ENCODE results near the gene CPED1. TPM values are rescaled to one million over a fixed set of nuclear protein-coding genes. Genes with fewer than 3 reads are reported as not detected.

CPED1 gene
- total RNA-seq, 1 experiment from 2014 or later: 0.13 TPM

- Mint-ChIP-seq H3K4me3 (no peak overlapping the region), H3K36me3 (ENCODE audit: insufficient read depth in 1 of 3, low read depth in 3 of 3) (no peaks in the 10 kb centered on the region), H3K27ac (no peak overlapping the region), H3K9me3 (peaks cover 0 to 2% of the 10 kb centered on the region in 2 experiments; a peak in 1 of 5 replicates), H3K27me3 (ENCODE audit: low read depth) (no peaks in the 10 kb centered on the region), H3K4me1 (peaks cover 3 to 17% of the 10 kb centered on the region in 2 experiments; a peak in 2 of 4 replicates)
- Histone ChIP-seq H3K18ac (ENCODE audit: insufficient read length, low read depth, low read length) (no peak overlapping the region), H3K27ac (ENCODE audit: insufficient read length, low read depth, low read length) (no peak overlapping the region), H2BK20ac (ENCODE audit: low read depth, low read length, poor library complexity, severe bottlenecking) (no peak overlapping the region), H4K91ac (ENCODE audit: insufficient read length, low read depth, low read length) (no peak overlapping the region), H2BK12ac (ENCODE audit: insufficient read length, low read depth, low read length) (no peak overlapping the region), H3K27me3 (ENCODE audit: insufficient read depth, low read length) (no peaks in the 10 kb centered on the region), H2BK120ac (ENCODE audit: low read depth, low read length, poor library complexity, severe bottlenecking) (no peak overlapping the region), H3K9me3 (ENCODE audit: control insufficient read depth, low read depth, low read length) (no peaks in the 10 kb centered on the region), H3K9ac (ENCODE audit: extremely low read depth, insufficient read length, low read length) (no peak overlapping the region), H3K79me2 (ENCODE audit: insufficient read depth, low read length) (no peaks in the 10 kb centered on the region), H4K20me1 (ENCODE audit: control insufficient read depth, insufficient read depth, insufficient read length) (no peaks in the 10 kb centered on the region), H3K23me2 (ENCODE audit: insufficient read length, low read depth, low read length, poor library complexity, severe bottlenecking) (no peaks in the 10 kb centered on the region), H3T11ph (ENCODE audit: low read length) (no peak overlapping the region), H3K4me2 (ENCODE audit: insufficient read depth, insufficient read length, low read length) (no peak overlapping the region), H3K14ac (ENCODE audit: insufficient read depth, low read length) (no peak overlapping the region), H4K8ac (replicated peaks; ENCODE audit: insufficient read length, low read depth, low read length) (no peak overlapping the region), H2BK5ac (ENCODE audit: insufficient read length, low read length) (no peak overlapping the region), H3K4me1 (ENCODE audit: insufficient read depth, low read length) (no peaks in the 10 kb centered on the region), H4K5ac (ENCODE audit: insufficient read length, low read depth, low read length) (no peak overlapping the region), H2BK15ac (ENCODE audit: low read depth, low read length) (no peak overlapping the region), H3K23ac (ENCODE audit: insufficient read length, low read depth, low read length) (no peak overlapping the region), H3K79me1 (ENCODE audit: insufficient read depth, low read depth, low read length, poor library complexity, severe bottlenecking) (no peaks in the 10 kb centered on the region), H3K56ac (ENCODE audit: insufficient read length, low read depth, low read length) (no peak overlapping the region), H2AFZ (ENCODE audit: low read length) (no peak overlapping the region), H2AK5ac (ENCODE audit: insufficient read length, low read length) (no peak overlapping the region), H3K4ac (ENCODE audit: low read depth, low read length) (no peak overlapping the region)
- DNase-seq: no peak
- TF ChIP-seq CTCF (conservative IDR thresholded peaks at IDR 0.05): no peak
These were observed 34.7 kb downstream of the CPED1 start for GRCh38 chr7:121023194-121023593.

Measured in H9 (cell line).